ENCODE results near the gene RELN. TPM values are rescaled to one million over a fixed set of nuclear protein-coding genes. Genes with fewer than 3 reads are reported as not detected.

Gene RELN
- total RNA-seq, 1 donor from 2014 or later = 7.1 TPM

DNA sequence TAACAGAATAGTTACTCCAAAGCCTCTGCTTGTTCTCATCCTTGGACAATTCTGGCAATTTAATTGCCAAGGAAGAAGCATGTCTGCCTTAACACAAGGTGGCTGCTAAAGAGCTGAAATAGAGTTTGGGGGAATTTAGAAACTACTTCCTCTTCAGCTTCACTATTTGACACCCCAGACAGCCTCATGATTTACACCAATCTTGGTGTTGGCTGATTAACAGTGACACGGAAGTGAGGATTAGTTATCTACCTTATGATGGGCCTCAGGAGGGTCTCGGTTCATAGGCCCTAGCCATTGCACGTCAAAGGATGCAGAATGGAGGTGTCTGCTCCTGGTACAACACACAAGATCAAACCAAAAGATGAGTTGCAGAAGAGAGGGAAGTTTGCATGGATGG is 102.4 kb downstream of the RELN start:
- no peak for DNase-seq (ENCODE audit: low read depth)
- TF ChIP-seq, protein P1, sequence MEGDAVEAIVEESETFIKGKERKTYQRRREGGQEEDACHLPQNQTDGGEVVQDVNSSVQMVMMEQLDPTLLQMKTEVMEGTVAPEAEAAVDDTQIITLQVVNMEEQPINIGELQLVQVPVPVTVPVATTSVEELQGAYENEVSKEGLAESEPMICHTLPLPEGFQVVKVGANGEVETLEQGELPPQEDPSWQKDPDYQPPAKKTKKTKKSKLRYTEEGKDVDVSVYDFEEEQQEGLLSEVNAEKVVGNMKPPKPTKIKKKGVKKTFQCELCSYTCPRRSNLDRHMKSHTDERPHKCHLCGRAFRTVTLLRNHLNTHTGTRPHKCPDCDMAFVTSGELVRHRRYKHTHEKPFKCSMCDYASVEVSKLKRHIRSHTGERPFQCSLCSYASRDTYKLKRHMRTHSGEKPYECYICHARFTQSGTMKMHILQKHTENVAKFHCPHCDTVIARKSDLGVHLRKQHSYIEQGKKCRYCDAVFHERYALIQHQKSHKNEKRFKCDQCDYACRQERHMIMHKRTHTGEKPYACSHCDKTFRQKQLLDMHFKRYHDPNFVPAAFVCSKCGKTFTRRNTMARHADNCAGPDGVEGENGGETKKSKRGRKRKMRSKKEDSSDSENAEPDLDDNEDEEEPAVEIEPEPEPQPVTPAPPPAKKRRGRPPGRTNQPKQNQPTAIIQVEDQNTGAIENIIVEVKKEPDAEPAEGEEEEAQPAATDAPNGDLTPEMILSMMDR (IDR thresholded peaks at IDR 0.05; ENCODE audit: insufficient read depth, low read length, poor library complexity, severe bottlenecking) = no peak
- H3K27me3 ChIP-seq (ENCODE audit: control insufficient read depth, insufficient read depth, low read length) = no peaks in the 10 kb centered on the region
- H3K36me3 ChIP-seq (ENCODE audit: control insufficient read depth, insufficient read depth, low read length) = no peaks in the 10 kb centered on the region
- no peak overlapping the region for H3K4me3 ChIP-seq (ENCODE audit: low read depth, low read length)

DNA sequence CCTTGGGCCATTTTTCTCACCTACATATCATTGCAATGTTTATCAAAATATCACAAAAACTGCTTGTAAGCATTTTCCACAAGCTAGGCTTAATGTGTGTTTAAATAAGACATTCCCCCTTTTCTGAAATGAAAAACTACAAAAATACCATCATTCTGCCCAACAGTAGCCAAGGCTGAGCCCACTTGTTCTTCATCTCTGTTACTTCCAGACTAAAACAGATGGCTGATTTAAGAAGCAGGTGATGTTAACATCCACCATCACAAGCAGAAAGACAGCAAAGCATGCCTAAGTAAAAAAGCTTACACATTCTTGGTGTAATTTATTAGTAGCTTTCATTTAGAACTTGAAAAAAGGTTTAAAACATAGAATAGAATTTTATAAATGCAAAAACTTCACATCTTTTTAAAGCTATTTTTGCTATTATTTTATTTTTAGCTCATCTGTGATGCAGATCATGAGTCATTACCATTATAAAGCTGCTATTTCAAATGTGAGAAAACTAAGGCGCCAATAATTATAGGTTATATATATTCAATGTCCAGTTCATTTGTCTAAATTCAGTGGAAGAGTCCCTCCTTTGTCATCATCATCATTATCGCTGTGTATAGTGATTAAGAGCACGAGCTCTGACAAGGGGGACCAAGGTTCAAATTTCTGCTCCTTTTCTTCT is 109.4 kb downstream of the RELN start:
- no peak for DNase-seq (ENCODE audit: low read depth)
- no peak overlapping the region for H3K4me3 ChIP-seq (ENCODE audit: low read depth, low read length)
- TF ChIP-seq, protein P1 (IDR thresholded peaks at IDR 0.05; ENCODE audit: insufficient read depth, low read length, poor library complexity, severe bottlenecking) = no peak
- H3K27me3 ChIP-seq (ENCODE audit: control insufficient read depth, insufficient read depth, low read length) = no peaks in the 10 kb centered on the region
- no peaks in the 10 kb centered on the region for H3K36me3 ChIP-seq (ENCODE audit: control insufficient read depth, insufficient read depth, low read length)

DNA sequence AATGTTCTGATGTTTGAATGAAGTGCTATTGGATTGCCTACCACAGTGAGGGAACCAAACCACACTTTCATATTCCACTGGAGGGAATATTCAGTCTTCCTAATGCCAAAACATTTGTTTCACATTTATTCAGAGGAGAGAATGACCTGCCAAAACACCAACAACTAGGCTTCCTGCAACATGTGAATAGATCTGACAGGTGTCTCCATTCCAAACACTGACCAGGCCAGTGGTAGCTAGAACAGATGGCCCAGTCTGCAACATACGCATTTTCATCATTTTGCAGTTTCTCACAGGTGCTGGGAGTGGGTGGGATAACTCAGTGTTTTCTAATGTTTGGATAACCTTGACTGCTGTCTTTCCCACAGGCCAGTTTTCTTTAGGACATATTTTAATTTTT is 110.0 kb downstream of the RELN start:
- no peaks in the 10 kb centered on the region for H3K27me3 ChIP-seq (ENCODE audit: control insufficient read depth, insufficient read depth, low read length)
- H3K4me3 ChIP-seq (ENCODE audit: low read depth, low read length) = no peak overlapping the region
- DNase-seq (ENCODE audit: low read depth) = no peak
- TF ChIP-seq, protein P1 (IDR thresholded peaks at IDR 0.05; ENCODE audit: insufficient read depth, low read length, poor library complexity, severe bottlenecking) = no peak
- no peaks in the 10 kb centered on the region for H3K36me3 ChIP-seq (ENCODE audit: control insufficient read depth, insufficient read depth, low read length)

DNA sequence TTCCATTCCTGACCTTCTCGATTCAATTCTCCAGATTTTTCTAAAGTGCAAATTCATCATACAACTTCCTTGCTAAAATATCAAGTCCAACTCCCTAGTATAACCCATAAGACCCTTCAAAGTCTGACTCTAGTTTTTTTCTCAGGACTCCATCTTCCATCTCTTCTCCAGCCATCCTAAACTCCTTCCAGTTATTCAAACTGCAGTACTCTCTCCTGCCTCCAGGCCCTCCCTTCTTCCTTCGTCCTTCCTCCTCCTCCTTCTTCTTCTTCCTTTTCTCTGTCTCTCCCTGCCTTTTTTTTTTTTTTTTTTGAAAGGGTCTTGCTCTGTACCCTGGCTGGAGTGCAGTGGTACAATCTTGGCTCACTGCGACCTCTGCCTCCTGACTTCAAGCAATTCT is 111.9 kb downstream of the RELN start:
- no peaks in the 10 kb centered on the region for H3K36me3 ChIP-seq (ENCODE audit: control insufficient read depth, insufficient read depth, low read length)
- TF ChIP-seq, protein P1 (IDR thresholded peaks at IDR 0.05; ENCODE audit: insufficient read depth, low read length, poor library complexity, severe bottlenecking) = no peak
- no peaks in the 10 kb centered on the region for H3K27me3 ChIP-seq (ENCODE audit: control insufficient read depth, insufficient read depth, low read length)
- no peak overlapping the region for H3K4me3 ChIP-seq (ENCODE audit: low read depth, low read length)
- no peak for DNase-seq (ENCODE audit: low read depth)

DNA sequence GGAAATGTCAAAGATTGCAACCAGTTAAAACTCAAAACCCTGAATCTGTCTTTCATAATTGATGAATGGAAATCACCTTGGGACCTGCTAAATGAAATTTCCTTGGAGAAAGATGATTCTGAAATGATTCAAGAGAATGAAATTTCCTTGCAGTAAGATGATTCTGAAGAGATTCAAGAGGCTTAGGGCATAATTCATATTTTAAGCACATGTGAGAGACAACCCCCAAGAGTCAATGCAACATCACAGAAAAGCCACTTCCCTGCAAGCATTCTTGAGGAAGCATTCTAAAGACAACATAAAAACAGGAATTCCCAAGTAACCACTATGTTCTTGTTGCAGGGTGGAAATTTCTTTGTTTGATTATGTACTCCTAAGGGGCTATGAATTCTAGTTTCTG is 113.7 kb downstream of the RELN start:
- no peak overlapping the region for H3K4me3 ChIP-seq (ENCODE audit: low read depth, low read length)
- no peaks in the 10 kb centered on the region for H3K27me3 ChIP-seq (ENCODE audit: control insufficient read depth, insufficient read depth, low read length)
- H3K36me3 ChIP-seq (ENCODE audit: control insufficient read depth, insufficient read depth, low read length) = no peaks in the 10 kb centered on the region
- no peak for DNase-seq (ENCODE audit: low read depth)
- TF ChIP-seq, protein P1 (IDR thresholded peaks at IDR 0.05; ENCODE audit: insufficient read depth, low read length, poor library complexity, severe bottlenecking) = no peak

DNA sequence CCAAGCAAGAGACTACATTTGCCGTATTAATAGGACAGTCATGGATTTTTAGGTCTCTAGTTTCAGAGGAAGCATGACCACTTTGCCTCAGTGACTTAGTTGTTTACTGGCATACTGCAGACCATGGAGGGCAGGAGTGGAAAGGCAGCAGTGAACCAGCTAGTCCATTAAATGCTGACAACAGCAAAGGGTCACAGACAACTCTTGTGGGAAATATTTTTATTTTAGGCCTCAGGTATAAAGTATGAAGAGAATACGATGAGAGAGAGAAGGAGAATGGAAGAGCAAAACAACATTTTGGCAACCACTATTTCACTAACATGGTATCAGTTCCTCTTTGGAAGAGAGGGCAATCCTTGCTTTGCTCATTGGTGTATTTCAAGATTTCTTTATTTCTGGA is 118.0 kb downstream of the RELN start:
- no peak for DNase-seq (ENCODE audit: low read depth)
- Histone ChIP-seq H3K36me3 (ENCODE audit: control insufficient read depth, insufficient read depth, low read length) (no peaks in the 10 kb centered on the region), H3K4me3 (ENCODE audit: low read depth, low read length) (no peak overlapping the region), H3K27me3 (ENCODE audit: control insufficient read depth, insufficient read depth, low read length) (no peaks in the 10 kb centered on the region)
- TF ChIP-seq, protein P1 (IDR thresholded peaks at IDR 0.05; ENCODE audit: insufficient read depth, low read length, poor library complexity, severe bottlenecking) = no peak
